ENCODE measurements around the gene APBA2. TPM values are rescaled to one million over a fixed set of nuclear protein-coding genes. Genes with fewer than 3 reads are reported as not detected.

APBA2 gene
- polyA plus RNA-seq, 1 donor (not counting 4 experiments of a cell fraction or from before 2014, with no cell fraction given) = 5.5 TPM

- Histone ChIP-seq H3K27ac (ENCODE audit: control insufficient read depth, insufficient read depth, low read length) (no peak overlapping the region), H3K36me3 (ENCODE audit: control insufficient read depth in 2 of 2, extremely low read depth in 1 of 2, insufficient read depth in 2 of 2, low read length in 2 of 2) (no peaks in the 10 kb centered on the region), H3K4me1 (ENCODE audit: control insufficient read depth, extremely low read depth, insufficient read depth, low read length) (no peaks in the 10 kb centered on the region), H4K20me1 (ENCODE audit: control insufficient read depth, extremely low read depth, insufficient read depth, low read length) (no peaks in the 10 kb centered on the region), H3K9me1 (ENCODE audit: control insufficient read depth, extremely low read depth, insufficient read depth, low read length) (no peaks in the 10 kb centered on the region), H3K9me3 (ENCODE audit: control insufficient read depth, low read depth, low read length) (no peaks in the 10 kb centered on the region), H3K27me3 (ENCODE audit: control insufficient read depth, extremely low read depth, insufficient read depth, low read length) (no peaks in the 10 kb centered on the region), H2AFZ (ENCODE audit: control insufficient read depth, low read length) (no peak overlapping the region), H3K4me3 (ENCODE audit: control insufficient read depth in 2 of 3, extremely low read depth in 1 of 3, insufficient read depth in 2 of 3, low read depth in 1 of 3, low read length in 3 of 3) (no peak overlapping the region), H3K9ac (ENCODE audit: control insufficient read depth, extremely low read depth, insufficient read depth, low read length) (no peak overlapping the region), H3K4me2 (ENCODE audit: control insufficient read depth, extremely low read depth, insufficient read depth, low read depth, low read length) (no peak overlapping the region), H3K79me2 (ENCODE audit: control insufficient read depth, insufficient read depth, low read length) (no peaks in the 10 kb centered on the region)
- DNase-seq (ENCODE audit: low read depth, low spot score) (no peak), FAIRE-seq (no peak)
- dilution Hi-C loops (cut with MboI; ENCODE audit: extremely low pct_ligation_motif_present, low sequenced_read_pairs) = no loop called here
- TF ChIP-seq, protein P1, sequence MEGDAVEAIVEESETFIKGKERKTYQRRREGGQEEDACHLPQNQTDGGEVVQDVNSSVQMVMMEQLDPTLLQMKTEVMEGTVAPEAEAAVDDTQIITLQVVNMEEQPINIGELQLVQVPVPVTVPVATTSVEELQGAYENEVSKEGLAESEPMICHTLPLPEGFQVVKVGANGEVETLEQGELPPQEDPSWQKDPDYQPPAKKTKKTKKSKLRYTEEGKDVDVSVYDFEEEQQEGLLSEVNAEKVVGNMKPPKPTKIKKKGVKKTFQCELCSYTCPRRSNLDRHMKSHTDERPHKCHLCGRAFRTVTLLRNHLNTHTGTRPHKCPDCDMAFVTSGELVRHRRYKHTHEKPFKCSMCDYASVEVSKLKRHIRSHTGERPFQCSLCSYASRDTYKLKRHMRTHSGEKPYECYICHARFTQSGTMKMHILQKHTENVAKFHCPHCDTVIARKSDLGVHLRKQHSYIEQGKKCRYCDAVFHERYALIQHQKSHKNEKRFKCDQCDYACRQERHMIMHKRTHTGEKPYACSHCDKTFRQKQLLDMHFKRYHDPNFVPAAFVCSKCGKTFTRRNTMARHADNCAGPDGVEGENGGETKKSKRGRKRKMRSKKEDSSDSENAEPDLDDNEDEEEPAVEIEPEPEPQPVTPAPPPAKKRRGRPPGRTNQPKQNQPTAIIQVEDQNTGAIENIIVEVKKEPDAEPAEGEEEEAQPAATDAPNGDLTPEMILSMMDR (optimal IDR thresholded peaks at IDR 0.05 in 1 of 3, IDR thresholded peaks at IDR 0.05 in 1 of 3, conservative IDR thresholded peaks at IDR 0.05 in 1 of 3; ENCODE audit: extremely low read depth in 1 of 3, insufficient read depth in 2 of 3, low read length in 3 of 3) = no peak
- no peak for TF ChIP-seq EZH2 (IDR thresholded peaks at IDR 0.05; ENCODE audit: low read length)
Measured at GRCh38 chr15:28985316-28985645, 99.5 kb downstream of the APBA2 start.

DNA sequence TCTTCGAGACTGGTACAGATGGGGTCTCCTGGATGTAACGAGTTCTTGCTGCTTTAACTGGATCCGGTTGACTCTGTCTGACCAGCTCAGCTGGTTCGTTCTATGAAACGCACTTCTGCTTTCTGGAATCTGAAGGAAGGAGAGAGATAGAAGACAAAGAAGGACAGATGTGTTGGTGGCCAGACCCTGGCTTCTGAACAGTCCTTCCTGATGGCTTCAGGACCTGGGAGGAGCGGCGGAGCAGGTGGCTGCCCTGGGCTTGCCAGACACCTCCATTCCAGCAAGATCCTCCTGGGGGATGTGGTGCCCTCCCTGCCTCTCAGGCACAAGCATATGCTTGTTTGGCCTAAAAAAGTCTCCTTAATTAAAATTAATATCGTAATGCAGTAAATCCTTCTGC is 99.9 kb downstream of the APBA2 start:
- no peak for DNase-seq (ENCODE audit: low read depth, low spot score)
- dilution Hi-C loops (cut with MboI; ENCODE audit: extremely low pct_ligation_motif_present, low sequenced_read_pairs) = no loop called here
- H2AFZ ChIP-seq (ENCODE audit: control insufficient read depth, low read length) = no peak overlapping the region
- no peaks in the 10 kb centered on the region for H3K36me3 ChIP-seq (ENCODE audit: control insufficient read depth in 2 of 2, extremely low read depth in 1 of 2, insufficient read depth in 2 of 2, low read length in 2 of 2)
- no peaks in the 10 kb centered on the region for H3K27me3 ChIP-seq (ENCODE audit: control insufficient read depth, extremely low read depth, insufficient read depth, low read length)
- H4K20me1 ChIP-seq (ENCODE audit: control insufficient read depth, extremely low read depth, insufficient read depth, low read length) = no peaks in the 10 kb centered on the region
- FAIRE-seq = no peak
- no peak overlapping the region for H3K9ac ChIP-seq (ENCODE audit: control insufficient read depth, extremely low read depth, insufficient read depth, low read length)
- H3K4me1 ChIP-seq (ENCODE audit: control insufficient read depth, extremely low read depth, insufficient read depth, low read length) = no peaks in the 10 kb centered on the region
- no peaks in the 10 kb centered on the region for H3K79me2 ChIP-seq (ENCODE audit: control insufficient read depth, insufficient read depth, low read length)
- H3K9me3 ChIP-seq (ENCODE audit: control insufficient read depth, low read depth, low read length) = no peaks in the 10 kb centered on the region
- no peak overlapping the region for H3K4me3 ChIP-seq (ENCODE audit: control insufficient read depth in 2 of 3, extremely low read depth in 1 of 3, insufficient read depth in 2 of 3, low read depth in 1 of 3, low read length in 3 of 3)
- H3K4me2 ChIP-seq (ENCODE audit: control insufficient read depth, extremely low read depth, insufficient read depth, low read depth, low read length) = no peak overlapping the region
- no peaks in the 10 kb centered on the region for H3K9me1 ChIP-seq (ENCODE audit: control insufficient read depth, extremely low read depth, insufficient read depth, low read length)
- no peak overlapping the region for H3K27ac ChIP-seq (ENCODE audit: control insufficient read depth, insufficient read depth, low read length)
- TF ChIP-seq EZH2 (IDR thresholded peaks at IDR 0.05; ENCODE audit: low read length) = no peak
- TF ChIP-seq, protein P1 (optimal IDR thresholded peaks at IDR 0.05 in 1 of 3, IDR thresholded peaks at IDR 0.05 in 1 of 3, conservative IDR thresholded peaks at IDR 0.05 in 1 of 3; ENCODE audit: extremely low read depth in 1 of 3, insufficient read depth in 2 of 3, low read length in 3 of 3) = no peak
